Tibial artery (tissue), 4 donors: ENCODE measurements around the gene CTNNA2.

Experiments used
- DNase-seq, 2 donors: peaks; one replicate each; pipeline ENCODE4 v3.0.0-alpha.2; 2019
- H3K27ac ChIP-seq, 2 donors: fragments of 200-600 bp; sonication (generic) in 1 of 2; 1 replicate in 1 of 2; 2 replicates in 1 of 2; pipeline ENCODE4 v1.5.1; 2018 to 2019; ENCODE audit warnings: mild to moderate bottlenecking in 1 of 2
- H3K27me3 ChIP-seq, 2 donors: fragments of 200-600 bp; sonication (generic) in 1 of 2; one replicate each; pipeline versions ENCODE4 v1.5.1 to v1.6.0; 2016 to 2019
- H3K36me3 ChIP-seq, 3 donors: fragments of 200-600 bp; sonication (generic) in 2 of 3; one replicate each; pipeline ENCODE4 v1.5.1; 2016 to 2019; ENCODE audit warnings: mild to moderate bottlenecking in 2 of 3
- H3K4me1 ChIP-seq, 4 donors: fragments of 200-600 bp; sonication (generic) in 2 of 4; 1 replicate in 3 of 4; 2 replicates in 1 of 4; pipeline ENCODE4 v1.5.1; 2016 to 2019
- H3K4me3 ChIP-seq, 2 donors: fragments of 200-600 bp; sonication (generic) in 1 of 2; 1 replicate in 1 of 2; 2 replicates in 1 of 2; pipeline ENCODE4 v1.5.1; 2018 to 2019; ENCODE audit warnings: mild to moderate bottlenecking in 2 of 2
- H3K9me3 ChIP-seq, 3 donors: fragments of 200-600 bp; sonication (generic) in 1 of 3; one replicate each; pipeline ENCODE4 v1.5.1; 2016 to 2019
- intact Hi-C: fragments of 100-400 bp; cut with DNase I; formaldehyde crosslinking; loops from one replicate; pipeline ENCODE4 v1.15.0; 2023; ENCODE audit warnings: low total_unique reads
- TF ChIP-seq, protein P1 (sequence below), 2 experiments: fragments of 200-600 bp in 1 of 2; fragments of 450-650 bp in 1 of 2; IDR thresholded peaks; one replicate each; pipeline ENCODE4 v1.5.1; 2017 to 2019; ENCODE audit warnings: antibody characterized with exemption in 2 of 2, mild to moderate bottlenecking in 1 of 2, moderate library complexity in 1 of 2

The CTNNA2 gene

DNA sequence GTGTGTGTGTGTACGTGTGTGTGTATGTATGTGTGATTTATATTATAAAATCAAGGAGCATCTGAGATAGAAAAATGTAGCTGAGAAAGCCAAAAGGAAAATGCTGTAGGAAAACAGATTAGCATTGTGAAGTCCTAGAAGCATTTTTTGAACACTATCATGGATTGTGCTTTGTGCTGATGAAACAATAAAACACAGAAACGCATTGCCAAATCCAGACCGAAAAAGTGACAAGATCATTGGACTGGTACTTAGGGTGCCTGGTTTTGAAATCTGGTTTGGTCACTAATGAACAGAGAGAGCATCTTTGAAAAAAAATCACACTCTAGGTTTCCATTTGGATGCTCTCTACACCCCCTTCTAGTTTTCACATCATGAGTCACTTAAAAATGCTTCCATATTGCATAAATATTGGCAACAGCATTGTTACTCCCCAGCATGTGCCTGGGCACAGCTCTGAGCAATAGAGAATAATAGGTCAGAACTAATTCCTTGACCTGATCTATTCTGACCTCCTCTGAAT lies 1006.3 kb downstream of the CTNNA2 start:
- TF ChIP-seq, protein P1, sequence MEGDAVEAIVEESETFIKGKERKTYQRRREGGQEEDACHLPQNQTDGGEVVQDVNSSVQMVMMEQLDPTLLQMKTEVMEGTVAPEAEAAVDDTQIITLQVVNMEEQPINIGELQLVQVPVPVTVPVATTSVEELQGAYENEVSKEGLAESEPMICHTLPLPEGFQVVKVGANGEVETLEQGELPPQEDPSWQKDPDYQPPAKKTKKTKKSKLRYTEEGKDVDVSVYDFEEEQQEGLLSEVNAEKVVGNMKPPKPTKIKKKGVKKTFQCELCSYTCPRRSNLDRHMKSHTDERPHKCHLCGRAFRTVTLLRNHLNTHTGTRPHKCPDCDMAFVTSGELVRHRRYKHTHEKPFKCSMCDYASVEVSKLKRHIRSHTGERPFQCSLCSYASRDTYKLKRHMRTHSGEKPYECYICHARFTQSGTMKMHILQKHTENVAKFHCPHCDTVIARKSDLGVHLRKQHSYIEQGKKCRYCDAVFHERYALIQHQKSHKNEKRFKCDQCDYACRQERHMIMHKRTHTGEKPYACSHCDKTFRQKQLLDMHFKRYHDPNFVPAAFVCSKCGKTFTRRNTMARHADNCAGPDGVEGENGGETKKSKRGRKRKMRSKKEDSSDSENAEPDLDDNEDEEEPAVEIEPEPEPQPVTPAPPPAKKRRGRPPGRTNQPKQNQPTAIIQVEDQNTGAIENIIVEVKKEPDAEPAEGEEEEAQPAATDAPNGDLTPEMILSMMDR (IDR thresholded peaks at IDR 0.05) = no peak
- no peak for DNase-seq

DNA sequence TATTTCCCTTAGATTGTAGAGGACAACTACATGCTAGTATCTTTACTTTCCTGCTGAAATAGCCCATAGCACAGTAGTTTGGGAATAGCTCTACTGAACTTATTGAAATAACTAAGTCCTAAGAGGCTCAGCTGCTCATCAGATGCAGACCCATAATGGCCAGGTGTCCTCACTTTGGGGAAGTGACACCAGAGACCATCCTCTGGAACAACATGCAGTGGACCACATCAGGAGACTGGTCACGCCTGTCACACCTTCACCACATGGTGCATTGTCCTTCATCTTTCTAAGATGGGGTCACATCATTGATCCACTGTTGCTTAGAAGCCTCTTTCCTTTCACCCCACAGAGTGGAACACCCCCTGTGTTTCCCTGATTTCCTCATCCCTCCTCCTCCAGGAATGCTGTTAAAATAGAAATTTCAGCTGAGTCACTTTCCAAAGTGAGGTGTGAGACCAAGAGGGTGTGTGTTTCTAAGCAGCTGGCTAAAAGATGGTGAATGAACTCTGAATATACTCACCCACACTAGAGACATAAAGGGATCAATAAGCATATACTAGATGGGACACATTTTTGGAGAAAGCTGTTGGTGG lies 1006.9 kb downstream of the CTNNA2 start:
- no peaks in the 10 kb centered on the region for H3K4me1 ChIP-seq
- H3K27ac ChIP-seq = no peak overlapping the region
- H3K4me3 ChIP-seq = no peak overlapping the region
- H3K27me3 ChIP-seq = no peaks in the 10 kb centered on the region
- intact Hi-C loops = no loop called here
- no peak for DNase-seq
- H3K36me3 ChIP-seq = no peaks in the 10 kb centered on the region
- TF ChIP-seq, protein P1 (IDR thresholded peaks at IDR 0.05) = no peak
- H3K9me3 ChIP-seq = no peaks in the 10 kb centered on the region

More for the DNA sequence above, 1006.3 kb downstream of the CTNNA2 start:
- no peak overlapping the region for H3K27ac ChIP-seq
- H3K27me3 ChIP-seq = no peaks in the 10 kb centered on the region
- intact Hi-C loops = no loop called here
- no peak overlapping the region for H3K4me3 ChIP-seq
- H3K4me1 ChIP-seq = no peaks in the 10 kb centered on the region
- no peaks in the 10 kb centered on the region for H3K36me3 ChIP-seq
- H3K9me3 ChIP-seq = no peaks in the 10 kb centered on the region

DNA sequence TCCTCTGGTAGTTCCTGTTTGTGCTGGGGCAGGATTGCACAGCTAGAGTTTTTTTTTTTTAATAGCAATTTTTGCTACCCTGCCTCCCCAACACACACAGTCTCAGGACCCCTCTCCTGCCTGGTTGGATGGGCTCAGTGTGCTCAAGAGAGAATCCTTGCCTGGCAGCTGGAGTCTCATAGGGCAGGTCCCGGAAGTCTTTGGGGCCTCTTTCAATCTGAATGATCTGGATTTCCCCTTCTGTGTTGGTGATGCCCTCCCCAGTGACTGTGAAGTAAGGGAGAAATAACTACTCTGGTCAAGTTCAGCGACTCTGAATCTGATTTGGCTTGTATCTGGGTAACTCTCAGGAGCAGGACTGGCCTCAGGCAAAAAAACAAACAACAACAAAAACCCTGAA lies 1012.3 kb downstream of the CTNNA2 start:
- H3K27me3 ChIP-seq = no peaks in the 10 kb centered on the region
- H3K36me3 ChIP-seq = no peaks in the 10 kb centered on the region
- intact Hi-C loops = no loop called here
- DNase-seq = no peak
- H3K4me3 ChIP-seq = no peak overlapping the region
- H3K27ac ChIP-seq = no peak overlapping the region
- TF ChIP-seq, protein P1 (IDR thresholded peaks at IDR 0.05) = no peak
- no peaks in the 10 kb centered on the region for H3K9me3 ChIP-seq
- no peaks in the 10 kb centered on the region for H3K4me1 ChIP-seq

DNA sequence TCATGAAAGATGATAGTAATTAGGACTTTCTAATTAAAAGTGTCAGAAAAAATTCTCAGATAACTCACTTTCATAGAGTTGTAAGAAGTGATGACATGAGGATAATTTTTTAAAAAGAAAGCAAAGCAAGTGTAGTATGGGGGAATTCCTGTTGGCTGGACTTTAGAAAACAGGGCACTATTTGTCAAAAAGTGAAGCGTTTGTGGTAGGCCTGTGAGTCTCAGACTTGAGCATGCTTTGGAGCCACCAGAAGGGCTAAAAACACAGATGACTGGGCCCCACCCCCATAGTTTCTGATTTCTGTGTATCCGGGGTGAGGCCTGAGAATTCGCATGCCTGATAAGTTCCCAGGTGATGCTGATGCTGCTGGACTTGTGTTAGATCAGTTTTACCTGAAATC lies 1014.3 kb downstream of the CTNNA2 start:
- no peak overlapping the region for H3K4me3 ChIP-seq
- no peak for DNase-seq
- H3K27me3 ChIP-seq = no peaks in the 10 kb centered on the region
- no peaks in the 10 kb centered on the region for H3K9me3 ChIP-seq
- no peak overlapping the region for H3K27ac ChIP-seq
- no peaks in the 10 kb centered on the region for H3K4me1 ChIP-seq
- TF ChIP-seq, protein P1 (IDR thresholded peaks at IDR 0.05) = no peak
- intact Hi-C loops = no loop called here
- H3K36me3 ChIP-seq = no peaks in the 10 kb centered on the region

DNA sequence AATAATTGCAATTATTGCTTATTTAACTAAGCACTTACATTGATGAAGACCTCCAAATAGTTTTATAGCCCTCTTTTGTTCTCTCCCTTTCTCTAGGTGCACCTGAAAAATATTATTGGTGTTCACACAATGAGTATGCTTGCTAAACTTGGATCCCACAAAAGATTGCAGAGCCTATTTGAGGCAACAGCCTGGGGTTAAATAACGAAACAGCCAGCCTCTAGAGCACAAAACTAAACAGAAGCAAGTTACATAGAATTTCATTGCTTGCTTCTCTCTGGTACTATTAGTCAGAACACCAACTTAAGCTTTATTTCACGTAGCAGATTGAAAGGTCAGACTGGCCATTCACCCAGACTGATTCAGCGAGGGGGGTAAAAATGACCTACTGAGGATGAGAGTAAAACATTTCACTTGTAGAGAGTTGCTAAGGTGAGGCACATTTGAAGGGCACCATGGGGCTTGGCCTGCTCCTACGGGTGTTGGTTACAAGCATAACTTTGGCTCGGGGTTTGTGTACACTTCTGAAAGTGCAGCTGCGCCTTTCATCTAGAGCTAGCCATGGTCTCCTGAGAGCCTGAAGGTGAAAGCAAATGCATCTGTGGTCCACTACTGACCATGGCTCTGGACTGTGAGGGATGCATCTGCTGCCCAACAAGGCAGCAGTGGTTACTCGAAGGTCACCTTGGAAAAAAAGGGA lies 1016.8 kb downstream of the CTNNA2 start:
- Histone ChIP-seq H3K9me3 (no peaks in the 10 kb centered on the region), H3K27me3 (no peaks in the 10 kb centered on the region), H3K4me3 (no peak overlapping the region), H3K36me3 (no peaks in the 10 kb centered on the region), H3K4me1 (no peaks in the 10 kb centered on the region), H3K27ac (no peak overlapping the region)
- DNase-seq = no peak
- TF ChIP-seq, protein P1 (IDR thresholded peaks at IDR 0.05) = no peak
- intact Hi-C loops = no loop called here
